Activated T-helper 2 cell treated with anti-CD3 and anti-CD28 coated beads, Interferon-gamma antibody, Interleukin-2, Interleukin-4, amounts not matched to agents 10 μg/mL and 5 μg/mL and 100 μg/mL, durations not matched to agents 14 hours and 24 hours and 36 hours (primary cell): ENCODE results near the gene HAUS3. TPM values are rescaled to one million over a fixed set of nuclear protein-coding genes. Genes with fewer than 3 reads are reported as not detected.
A peak's percentile ranks its signal among the peaks of the same experiment; 100 is the strongest.

ENCODE experiments used
- DNase-seq: peaks from one replicate; pipeline ENCODE4 v3.0.0; 2021; ENCODE audit warnings: low spot score
- H3K27ac Mint-ChIP-seq: one replicate; pipeline ENCODE4 v1.8.0; 2021; ENCODE audit warnings: mixed read lengths
- H3K27me3 Mint-ChIP-seq: one replicate; pipeline ENCODE4 v1.8.0; 2021; ENCODE audit warnings: low read depth, mixed read lengths
- H3K36me3 Mint-ChIP-seq: one replicate; pipeline ENCODE4 v1.8.0; 2021; ENCODE audit warnings: low read depth, mixed read lengths
- H3K4me1 Mint-ChIP-seq: one replicate; pipeline ENCODE4 v1.8.0; 2021; ENCODE audit warnings: low read depth, mixed read lengths
- H3K4me3 Mint-ChIP-seq: one replicate; pipeline ENCODE4 v1.8.0; 2021; ENCODE audit warnings: low read depth, mild to moderate bottlenecking, moderate library complexity, mixed read lengths
- H3K9me3 Mint-ChIP-seq: one replicate; pipeline ENCODE4 v1.8.0; 2021; ENCODE audit warnings: mixed read lengths
- intact Hi-C: fragments of 100-400 bp; cut with micrococcal nuclease; formaldehyde crosslinking; loops from one replicate; pipeline ENCODE4 v1.15.1; 2023
- total RNA-seq: library from RNA; stranded (reverse); gene quantifications from 2 replicates; pipeline ENCODE4 v1.2.3, GENCODE V29; 2022

HAUS3 gene
- total RNA-seq, 1 donor from 2014 or later, result 17.1 TPM

DNA sequence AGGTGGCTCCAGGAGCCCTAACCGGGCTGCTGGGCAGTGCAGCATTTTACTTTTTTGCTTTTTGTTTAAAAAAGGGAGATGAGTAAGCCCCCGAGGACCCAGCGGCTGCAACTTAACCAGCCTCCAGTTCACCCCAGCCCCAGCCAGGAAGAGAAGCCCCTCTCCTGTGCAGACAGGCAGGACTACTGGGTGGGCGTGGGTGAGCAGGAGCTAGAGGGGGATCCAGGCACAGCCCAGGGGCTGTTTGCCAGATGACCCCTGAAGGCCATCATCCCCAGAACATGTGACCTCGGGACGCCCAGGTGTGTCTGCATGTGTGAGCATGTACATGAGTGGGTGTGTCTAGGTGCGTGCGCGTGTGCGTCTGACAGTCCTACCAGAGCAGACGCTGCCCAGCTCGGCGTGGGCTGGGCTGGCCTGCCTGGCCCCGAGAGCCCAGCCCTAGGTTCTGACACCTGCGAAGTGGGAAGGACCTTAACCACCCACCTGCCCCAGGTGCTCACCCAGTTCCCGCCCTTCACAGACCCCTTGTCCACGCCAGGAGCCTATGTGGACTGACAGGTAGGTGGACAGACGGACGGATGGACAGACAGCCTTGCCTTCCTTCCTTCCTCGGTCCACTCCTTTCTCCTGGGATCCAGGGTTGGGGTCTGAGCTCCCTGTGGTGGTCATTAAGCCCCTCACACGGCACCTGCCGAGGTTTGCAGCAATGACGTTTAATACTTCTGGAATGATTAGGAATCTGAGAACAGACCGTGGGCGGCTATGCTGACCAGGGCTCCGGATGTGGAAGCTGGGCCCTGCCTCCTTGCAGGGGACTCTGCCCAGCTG lies 7.8 kb upstream of the HAUS3 start:
- H3K27ac Mint-ChIP-seq, result no peak overlapping the region
- no peak overlapping the region for H3K4me3 Mint-ChIP-seq
- intact Hi-C loops, result no loop called here
- H3K4me1 Mint-ChIP-seq, result peaks cover 3% of the 10 kb centered on the region
- DNase-seq, result peak; percentile 7
- no peaks in the 10 kb centered on the region for H3K36me3 Mint-ChIP-seq
- no peaks in the 10 kb centered on the region for H3K9me3 Mint-ChIP-seq
- H3K27me3 Mint-ChIP-seq, result no peaks in the 10 kb centered on the region

GRCh38 chr4:2248821-2249261 lies 6.9 kb upstream of the HAUS3 start:
- no peak overlapping the region for H3K27ac Mint-ChIP-seq
- H3K36me3 Mint-ChIP-seq, result no peaks in the 10 kb centered on the region
- H3K4me1 Mint-ChIP-seq, result peaks cover 5% of the 10 kb centered on the region
- no peak overlapping the region for H3K4me3 Mint-ChIP-seq
- peak; percentile 6 for DNase-seq
- H3K27me3 Mint-ChIP-seq, result peaks cover under 1% of the 10 kb centered on the region
- H3K9me3 Mint-ChIP-seq, result no peaks in the 10 kb centered on the region
- intact Hi-C loops, result no loop called here

- no peak overlapping the region for H3K27ac Mint-ChIP-seq
- H3K4me1 Mint-ChIP-seq, result peaks cover 11% of the 10 kb centered on the region
- H3K27me3 Mint-ChIP-seq, result peaks cover 3% of the 10 kb centered on the region
- H3K36me3 Mint-ChIP-seq, result no peaks in the 10 kb centered on the region
- intact Hi-C loops, result no loop called here
- DNase-seq, result no peak
- no peaks in the 10 kb centered on the region for H3K9me3 Mint-ChIP-seq
- no peak overlapping the region for H3K4me3 Mint-ChIP-seq
These were observed 6.3 kb upstream of the HAUS3 start for GRCh38 chr4:2248044-2248780.

DNA sequence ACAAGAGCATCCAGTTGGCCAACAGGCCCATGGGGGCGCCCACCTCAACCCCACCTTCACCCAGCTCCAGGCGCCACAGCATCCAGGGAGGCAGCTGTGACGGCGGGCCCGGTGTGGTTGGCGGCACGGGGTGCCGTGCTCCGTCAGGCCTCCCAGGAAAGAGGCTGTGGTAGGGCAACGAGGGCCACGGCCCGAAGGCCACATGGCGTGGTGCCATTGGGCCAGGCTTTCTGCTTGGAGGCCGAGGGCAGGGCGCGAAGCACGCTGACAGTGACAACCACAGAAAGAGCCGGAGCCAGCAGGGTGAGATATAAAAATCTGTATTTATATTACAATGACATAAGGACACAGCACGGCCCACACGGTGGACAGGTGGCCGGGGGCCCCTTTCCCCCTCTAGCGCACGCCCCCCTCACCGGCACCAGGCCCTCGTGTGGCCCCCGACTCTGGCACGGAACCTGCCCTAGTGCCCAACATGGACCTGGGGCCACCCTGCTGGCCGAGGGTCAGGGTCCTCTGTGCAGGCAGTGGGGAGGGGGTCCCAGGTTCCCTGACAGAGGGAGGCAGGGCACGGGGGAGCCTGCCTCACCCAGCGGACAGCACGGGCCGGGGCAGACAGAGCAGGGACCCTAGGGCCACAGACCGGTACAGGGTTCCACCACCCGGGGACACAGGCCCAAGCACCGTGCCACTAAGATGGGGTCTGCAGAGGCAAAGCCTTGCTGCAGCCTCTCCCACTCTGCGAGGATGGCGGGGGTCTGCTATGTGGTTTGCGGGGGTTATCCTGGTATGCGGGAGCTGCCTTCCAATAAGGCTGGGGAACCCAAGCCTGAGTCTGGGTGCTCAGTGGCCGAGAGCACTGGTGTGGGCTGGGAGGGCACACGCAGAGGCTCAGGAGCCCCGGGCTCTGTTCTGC lies 5.5 kb upstream of the HAUS3 start:
- intact Hi-C loops, result no loop called here
- peaks cover 13% of the 10 kb centered on the region for H3K4me1 Mint-ChIP-seq
- no peak for DNase-seq

GRCh38 chr4:2246384-2247127 lies 4.6 kb upstream of the HAUS3 start:
- H3K9me3 Mint-ChIP-seq, result no peaks in the 10 kb centered on the region
- H3K4me3 Mint-ChIP-seq, result no peak overlapping the region
- H3K27ac Mint-ChIP-seq, result no peak overlapping the region
- peaks cover 14% of the 10 kb centered on the region for H3K4me1 Mint-ChIP-seq
- no peaks in the 10 kb centered on the region for H3K36me3 Mint-ChIP-seq
- no peak for DNase-seq
- peaks cover 3% of the 10 kb centered on the region for H3K27me3 Mint-ChIP-seq
- intact Hi-C loops, result no loop called here

More for the DNA sequence above, 5.5 kb upstream of the HAUS3 start:
- Mint-ChIP-seq H3K9me3 (no peaks in the 10 kb centered on the region), H3K27ac (no peak overlapping the region), H3K4me3 (no peak overlapping the region), H3K27me3 (peaks cover 3% of the 10 kb centered on the region), H3K36me3 (no peaks in the 10 kb centered on the region)

DNA sequence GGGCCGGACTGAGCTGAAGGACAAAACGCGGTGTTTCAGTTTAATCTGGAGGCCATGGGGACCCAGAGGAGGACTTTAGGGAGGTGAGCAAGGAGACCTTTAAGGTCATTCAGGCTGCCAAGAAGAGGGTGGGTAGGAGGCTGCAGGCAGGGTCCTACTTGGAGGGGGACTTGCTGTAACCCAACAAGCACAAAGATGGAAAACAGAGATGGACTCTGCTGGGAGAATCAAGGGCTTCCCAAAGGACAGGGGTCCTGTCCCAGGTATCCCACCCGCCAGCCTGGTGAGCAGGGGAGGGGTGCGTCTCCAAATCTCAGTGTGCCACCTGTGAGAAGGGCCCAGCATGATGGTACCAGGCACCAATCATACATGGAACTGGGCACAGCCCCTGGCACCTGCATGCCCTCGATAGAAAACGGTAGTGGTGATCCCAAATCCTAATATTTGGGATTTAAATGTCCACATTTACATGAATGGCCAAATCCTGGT lies 3.9 kb upstream of the HAUS3 start:
- Mint-ChIP-seq H3K36me3 (peaks cover under 1% of the 10 kb centered on the region), H3K27ac (no peak overlapping the region), H3K27me3 (peaks cover 3% of the 10 kb centered on the region), H3K4me1 (peaks cover 16% of the 10 kb centered on the region), H3K4me3 (no peak overlapping the region), H3K9me3 (no peaks in the 10 kb centered on the region)
- intact Hi-C loops, result no loop called here
- DNase-seq, result no peak

- H3K4me1 Mint-ChIP-seq, result peaks cover 22% of the 10 kb centered on the region
- no peak overlapping the region for H3K4me3 Mint-ChIP-seq
- intact Hi-C loops, result no loop called here
- H3K36me3 Mint-ChIP-seq, result peaks cover 7% of the 10 kb centered on the region
- DNase-seq, result no peak
- no peak overlapping the region for H3K27ac Mint-ChIP-seq
- no peaks in the 10 kb centered on the region for H3K9me3 Mint-ChIP-seq
- H3K27me3 Mint-ChIP-seq, result peaks cover 3% of the 10 kb centered on the region
These were observed 3.3 kb upstream of the HAUS3 start for GRCh38 chr4:2245057-2245786.

DNA sequence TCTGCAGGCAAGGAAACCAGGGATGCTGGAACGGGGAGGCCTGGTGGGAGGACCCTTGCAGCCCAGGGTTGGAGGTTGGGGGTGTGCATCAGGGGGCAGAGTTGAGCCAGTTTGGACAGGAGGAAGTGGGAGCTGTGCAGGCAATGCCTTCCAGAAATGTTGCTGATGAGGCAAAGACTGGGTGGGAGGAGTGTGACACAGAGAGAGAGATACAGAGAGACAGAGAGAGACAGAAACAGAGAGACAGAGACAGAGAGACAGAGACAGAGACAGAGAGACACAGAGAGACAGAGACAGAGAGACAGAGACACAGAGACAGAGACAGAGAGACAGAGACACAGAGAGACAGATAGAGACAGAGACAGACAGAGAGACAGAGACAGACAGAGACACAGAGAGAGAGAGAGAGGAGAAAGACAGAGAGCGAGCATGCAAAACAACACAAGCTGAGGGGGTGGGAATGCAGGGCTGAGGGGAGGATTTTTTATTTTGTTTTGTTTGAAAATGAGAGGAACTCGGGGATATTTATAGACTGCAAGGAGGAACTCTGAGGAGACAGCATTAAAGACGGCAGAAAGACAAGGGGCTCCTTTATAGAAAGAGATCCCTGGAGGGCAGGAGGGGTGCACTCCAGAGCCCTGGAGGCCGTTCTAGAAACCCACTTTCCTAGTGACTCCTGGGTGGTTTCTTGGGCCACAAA lies 1.9 kb upstream of the HAUS3 start:
- Mint-ChIP-seq H3K27ac (peak overlapping the region; percentile 2), H3K27me3 (peaks cover 3% of the 10 kb centered on the region), H3K36me3 (peaks cover 17% of the 10 kb centered on the region), H3K4me3 (no peak overlapping the region), H3K9me3 (no peaks in the 10 kb centered on the region), H3K4me1 (peaks cover 33% of the 10 kb centered on the region)
- intact Hi-C loops, result loop anchor here (2.0 kb wide), 1 partner anchor 523 kb away; the partner anchor contains the start of genes TACC3 and TMEM129
- no peak for DNase-seq

DNA sequence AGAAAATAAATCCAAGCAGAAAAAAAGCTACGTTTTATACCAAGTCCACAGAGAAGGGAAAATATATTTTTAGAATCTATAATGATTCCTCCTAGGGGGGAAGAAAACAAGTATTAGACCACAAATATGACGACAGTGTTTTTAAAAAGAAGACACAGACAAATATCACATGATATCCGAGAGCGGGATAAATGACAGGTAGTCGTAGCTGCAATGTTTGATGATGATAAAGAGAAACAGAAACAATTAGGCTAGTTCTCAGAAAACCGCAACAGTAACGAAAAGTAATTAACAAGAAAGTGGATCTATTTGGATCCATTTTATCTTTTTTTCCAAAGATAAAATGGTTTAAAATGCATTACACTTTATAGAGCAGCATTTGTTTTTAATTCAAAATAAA lies 918 bp downstream of the HAUS3 start:
- intact Hi-C loops, result no loop called here
- DNase-seq, result peak; percentile 7
- peaks cover 38% of the 10 kb centered on the region for H3K36me3 Mint-ChIP-seq

DNA sequence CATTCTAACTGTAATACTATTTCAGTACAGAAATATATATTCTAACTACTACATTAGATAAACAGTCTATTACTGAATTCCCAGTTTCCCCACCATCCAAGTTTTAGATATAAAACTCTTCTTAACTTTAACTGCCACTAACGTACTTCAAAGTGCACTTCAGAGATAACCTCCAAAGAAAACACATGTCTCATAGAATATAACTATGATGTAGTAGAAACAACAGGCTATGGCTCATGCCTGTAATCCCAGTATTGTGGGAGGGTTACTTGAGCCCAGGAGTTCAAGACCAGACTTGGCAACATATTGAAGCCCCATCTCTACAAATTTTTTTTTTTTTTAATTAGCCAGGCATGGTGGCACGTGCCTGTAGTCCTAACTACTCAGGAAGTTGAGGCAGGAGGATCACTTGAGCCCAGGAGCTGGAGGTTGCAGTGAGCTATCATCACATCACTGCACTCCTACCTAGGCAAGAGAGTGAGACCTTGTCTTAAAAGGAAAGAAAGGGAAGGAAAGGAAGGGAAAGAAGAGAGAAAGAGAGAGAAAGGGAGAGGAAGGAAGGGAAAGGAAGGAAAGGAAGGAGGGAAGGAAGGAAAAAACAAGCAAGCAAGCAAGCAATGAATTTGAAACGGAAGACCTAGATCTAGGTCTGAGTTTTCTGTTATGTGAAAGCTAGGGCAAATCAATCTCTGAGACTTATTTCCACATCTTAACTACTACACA lies 4.8 kb downstream of the HAUS3 start:
- Mint-ChIP-seq H3K27ac (no peak overlapping the region), H3K4me1 (peaks cover 52% of the 10 kb centered on the region), H3K9me3 (no peaks in the 10 kb centered on the region), H3K36me3 (peaks cover 66% of the 10 kb centered on the region), H3K27me3 (no peaks in the 10 kb centered on the region), H3K4me3 (peak overlapping the region; percentile 37)
- intact Hi-C loops, result no loop called here
- no peak for DNase-seq

More for the DNA sequence above, 918 bp downstream of the HAUS3 start:
- Mint-ChIP-seq H3K27me3 (peaks cover 3% of the 10 kb centered on the region), H3K4me1 (peaks cover 52% of the 10 kb centered on the region), H3K4me3 (peak overlapping the region; percentile 91), H3K9me3 (no peaks in the 10 kb centered on the region), H3K27ac (peak overlapping the region; percentile 80)
